ENCODE results near the gene CRHR2. TPM values are rescaled to one million over a fixed set of nuclear protein-coding genes. Genes with fewer than 3 reads are reported as not detected.

CRHR2 gene
- total and polyA plus RNA-seq, 2 of the 13 experiments (the other 11 are each of a cell fraction or from before 2014, with no cell fraction given), result not detected

DNA sequence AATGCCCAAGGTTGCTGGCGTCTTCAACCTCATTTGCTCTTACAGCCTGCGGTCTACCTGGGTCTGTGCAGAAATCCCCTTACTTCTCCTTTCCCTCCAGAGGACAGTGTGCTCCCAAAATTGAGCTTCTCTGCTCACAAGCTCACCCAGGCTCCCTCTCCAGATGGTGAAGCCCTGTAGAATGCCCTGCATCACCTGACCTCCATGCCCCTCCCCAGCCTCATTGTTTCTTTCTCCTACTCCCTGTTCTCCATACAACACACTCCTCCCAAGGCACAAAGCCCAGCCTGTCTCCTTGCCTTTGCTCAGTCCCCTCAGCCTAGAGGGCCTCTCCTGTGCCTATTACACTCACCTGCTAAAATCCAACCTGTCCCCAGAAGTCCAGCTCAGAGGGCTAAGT is 3.5 kb downstream of the CRHR2 start:
- ATAC-seq (no peak), DNase-seq (ENCODE audit: low spot score) (no peak), FAIRE-seq (no peak)
- Histone ChIP-seq H3K36me3 (replicated peaks in 1 of 2; ENCODE audit: control insufficient read depth in 1 of 2, insufficient read depth in 2 of 2, low read length in 2 of 2) (no peaks in the 10 kb centered on the region), H3K79me2 (ENCODE audit: insufficient read depth, low read length) (no peaks in the 10 kb centered on the region), H3K27ac (ENCODE audit: extremely low read length, insufficient read depth, low read length) (no peak overlapping the region), H3K4me1 (ENCODE audit: insufficient read depth, low read length) (no peaks in the 10 kb centered on the region), H2AFZ (ENCODE audit: low read length) (no peak overlapping the region), H4K20me1 (ENCODE audit: insufficient read depth, low read length) (no peaks in the 10 kb centered on the region), H3K9ac (ENCODE audit: insufficient read depth, low read depth, low read length) (no peak overlapping the region), H3K4me3 (replicated peaks in 1 of 3; ENCODE audit: insufficient read depth in 1 of 3, low read depth in 2 of 3, low read length in 3 of 3) (no peak overlapping the region), H3K27me3 (ENCODE audit: control insufficient read depth in 1 of 2, insufficient read depth in 2 of 2, low read length in 2 of 2) (peaks cover 2 to 49% of the 10 kb centered on the region in 2 experiments; a peak in 4 of 5 replicates), H3K4me2 (ENCODE audit: low read depth, low read length) (no peak overlapping the region), H3K9me3 (ENCODE audit: low read length) (no peaks in the 10 kb centered on the region)
- intact Hi-C loops (cut with micrococcal nuclease; ENCODE audit: unreplicated experiment) (no loop called here), in situ Hi-C loops (cut with HindIII; ENCODE audit: extremely low pct_ligation_motif_present, low pct_unique_long_range_greater_than_20kb) (no loop called here)
- 61% methylated on average over 2 of the region's 2 CpGs for WGBS (ENCODE audit: low lambda C conversion rate)
- POLR2A ChIA-PET, result no interaction called here
- BruUV-seq (replicated peaks), result no TSS peak
- CTCF ChIA-PET (ENCODE audit: low intra/inter-chr PET ratio, low total read pairs), result no interaction called here
- TF ChIP-seq, protein P1, sequence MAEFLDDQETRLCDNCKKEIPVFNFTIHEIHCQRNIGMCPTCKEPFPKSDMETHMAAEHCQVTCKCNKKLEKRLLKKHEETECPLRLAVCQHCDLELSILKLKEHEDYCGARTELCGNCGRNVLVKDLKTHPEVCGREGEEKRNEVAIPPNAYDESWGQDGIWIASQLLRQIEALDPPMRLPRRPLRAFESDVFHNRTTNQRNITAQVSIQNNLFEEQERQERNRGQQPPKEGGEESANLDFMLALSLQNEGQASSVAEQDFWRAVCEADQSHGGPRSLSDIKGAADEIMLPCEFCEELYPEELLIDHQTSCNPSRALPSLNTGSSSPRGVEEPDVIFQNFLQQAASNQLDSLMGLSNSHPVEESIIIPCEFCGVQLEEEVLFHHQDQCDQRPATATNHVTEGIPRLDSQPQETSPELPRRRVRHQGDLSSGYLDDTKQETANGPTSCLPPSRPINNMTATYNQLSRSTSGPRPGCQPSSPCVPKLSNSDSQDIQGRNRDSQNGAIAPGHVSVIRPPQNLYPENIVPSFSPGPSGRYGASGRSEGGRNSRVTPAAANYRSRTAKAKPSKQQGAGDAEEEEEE (CRISPR knock-in tag; IDR thresholded peaks at IDR 0.05; ENCODE audit: borderline replicate concordance), result no peak
- TF ChIP-seq ZNF557 (CRISPR knock-in tag; IDR thresholded peaks at IDR 0.05) (no peak), PCBP2 (optimal IDR thresholded peaks at IDR 0.05; ENCODE audit: low read depth, low read length, poor library complexity, severe bottlenecking) (no peak), ZFP82 (CRISPR knock-in tag; IDR thresholded peaks at IDR 0.05; ENCODE audit: borderline replicate concordance) (no peak), PHF21A (CRISPR knock-in tag; IDR thresholded peaks at IDR 0.05) (no peak)

DNA sequence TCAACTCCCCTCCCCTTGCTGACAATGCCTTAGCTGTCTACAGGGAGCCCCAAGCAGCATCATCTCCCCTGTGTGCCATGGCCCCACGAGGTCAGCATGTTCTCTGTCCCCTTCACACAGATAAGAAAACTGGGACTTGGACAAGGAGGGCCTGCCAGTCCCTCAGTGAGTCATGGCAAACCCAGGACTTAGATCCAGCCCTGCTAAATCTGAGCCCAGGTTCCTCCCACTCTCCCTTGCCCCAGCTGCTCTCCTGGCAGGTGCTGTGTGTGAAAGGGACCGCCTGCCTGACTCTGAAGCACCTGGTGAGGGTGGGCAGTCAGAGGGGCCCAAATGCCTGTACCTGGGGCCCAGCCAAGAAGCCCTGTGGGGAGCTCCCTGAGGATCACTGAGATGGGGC is 7.4 kb downstream of the CRHR2 start:
- Histone ChIP-seq H4K20me1 (ENCODE audit: insufficient read depth, low read length) (no peaks in the 10 kb centered on the region), H3K4me2 (ENCODE audit: low read depth, low read length) (no peak overlapping the region), H3K27ac (ENCODE audit: extremely low read length, insufficient read depth, low read length) (no peak overlapping the region), H3K4me3 (replicated peaks in 1 of 3; ENCODE audit: insufficient read depth in 1 of 3, low read depth in 2 of 3, low read length in 3 of 3) (no peak overlapping the region), H3K9ac (ENCODE audit: insufficient read depth, low read depth, low read length) (no peak overlapping the region), H3K36me3 (replicated peaks in 1 of 2; ENCODE audit: control insufficient read depth in 1 of 2, insufficient read depth in 2 of 2, low read length in 2 of 2) (no peaks in the 10 kb centered on the region), H3K4me1 (ENCODE audit: insufficient read depth, low read length) (no peaks in the 10 kb centered on the region), H3K27me3 (ENCODE audit: control insufficient read depth in 1 of 2, insufficient read depth in 2 of 2, low read length in 2 of 2) (peaks cover 3 to 17% of the 10 kb centered on the region in 2 experiments; a peak in 3 of 5 replicates), H3K9me3 (ENCODE audit: low read length) (no peaks in the 10 kb centered on the region), H3K79me2 (ENCODE audit: insufficient read depth, low read length) (no peaks in the 10 kb centered on the region), H2AFZ (ENCODE audit: low read length) (no peak overlapping the region)
- POLR2A ChIA-PET, result no interaction called here
- in situ Hi-C loops (cut with HindIII; ENCODE audit: extremely low pct_ligation_motif_present, low pct_unique_long_range_greater_than_20kb), result no loop called here
- intact Hi-C loops (cut with micrococcal nuclease; ENCODE audit: unreplicated experiment), result no loop called here
- no peak for DNase-seq (ENCODE audit: low spot score)
- CTCF ChIA-PET (ENCODE audit: low intra/inter-chr PET ratio, low total read pairs), result no interaction called here
- no CpG with 5 or more reads among the region's 2 CpGs for WGBS (ENCODE audit: low lambda C conversion rate)
- FAIRE-seq, result no peak
- ATAC-seq, result no peak
- no TSS peak for BruUV-seq (replicated peaks)
- TF ChIP-seq TP53 (CRISPR knock-in tag; conservative IDR thresholded peaks at IDR 0.05), result no peak
- no peak for TF ChIP-seq NFYB (CRISPR knock-in tag; IDR thresholded peaks at IDR 0.05)
- no peak for TF ChIP-seq JUN (CRISPR knock-in tag; IDR thresholded peaks at IDR 0.05)
- TF ChIP-seq, protein P2, sequence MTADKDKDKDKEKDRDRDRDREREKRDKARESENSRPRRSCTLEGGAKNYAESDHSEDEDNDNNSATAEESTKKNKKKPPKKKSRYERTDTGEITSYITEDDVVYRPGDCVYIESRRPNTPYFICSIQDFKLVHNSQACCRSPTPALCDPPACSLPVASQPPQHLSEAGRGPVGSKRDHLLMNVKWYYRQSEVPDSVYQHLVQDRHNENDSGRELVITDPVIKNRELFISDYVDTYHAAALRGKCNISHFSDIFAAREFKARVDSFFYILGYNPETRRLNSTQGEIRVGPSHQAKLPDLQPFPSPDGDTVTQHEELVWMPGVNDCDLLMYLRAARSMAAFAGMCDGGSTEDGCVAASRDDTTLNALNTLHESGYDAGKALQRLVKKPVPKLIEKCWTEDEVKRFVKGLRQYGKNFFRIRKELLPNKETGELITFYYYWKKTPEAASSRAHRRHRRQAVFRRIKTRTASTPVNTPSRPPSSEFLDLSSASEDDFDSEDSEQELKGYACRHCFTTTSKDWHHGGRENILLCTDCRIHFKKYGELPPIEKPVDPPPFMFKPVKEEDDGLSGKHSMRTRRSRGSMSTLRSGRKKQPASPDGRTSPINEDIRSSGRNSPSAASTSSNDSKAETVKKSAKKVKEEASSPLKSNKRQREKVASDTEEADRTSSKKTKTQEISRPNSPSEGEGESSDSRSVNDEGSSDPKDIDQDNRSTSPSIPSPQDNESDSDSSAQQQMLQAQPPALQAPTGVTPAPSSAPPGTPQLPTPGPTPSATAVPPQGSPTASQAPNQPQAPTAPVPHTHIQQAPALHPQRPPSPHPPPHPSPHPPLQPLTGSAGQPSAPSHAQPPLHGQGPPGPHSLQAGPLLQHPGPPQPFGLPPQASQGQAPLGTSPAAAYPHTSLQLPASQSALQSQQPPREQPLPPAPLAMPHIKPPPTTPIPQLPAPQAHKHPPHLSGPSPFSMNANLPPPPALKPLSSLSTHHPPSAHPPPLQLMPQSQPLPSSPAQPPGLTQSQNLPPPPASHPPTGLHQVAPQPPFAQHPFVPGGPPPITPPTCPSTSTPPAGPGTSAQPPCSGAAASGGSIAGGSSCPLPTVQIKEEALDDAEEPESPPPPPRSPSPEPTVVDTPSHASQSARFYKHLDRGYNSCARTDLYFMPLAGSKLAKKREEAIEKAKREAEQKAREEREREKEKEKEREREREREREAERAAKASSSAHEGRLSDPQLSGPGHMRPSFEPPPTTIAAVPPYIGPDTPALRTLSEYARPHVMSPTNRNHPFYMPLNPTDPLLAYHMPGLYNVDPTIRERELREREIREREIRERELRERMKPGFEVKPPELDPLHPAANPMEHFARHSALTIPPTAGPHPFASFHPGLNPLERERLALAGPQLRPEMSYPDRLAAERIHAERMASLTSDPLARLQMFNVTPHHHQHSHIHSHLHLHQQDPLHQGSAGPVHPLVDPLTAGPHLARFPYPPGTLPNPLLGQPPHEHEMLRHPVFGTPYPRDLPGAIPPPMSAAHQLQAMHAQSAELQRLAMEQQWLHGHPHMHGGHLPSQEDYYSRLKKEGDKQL (CRISPR knock-in tag; IDR thresholded peaks at IDR 0.05; ENCODE audit: low read depth), result no peak
- TF ChIP-seq MYC (CRISPR knock-in tag; IDR thresholded peaks at IDR 0.05; ENCODE audit: borderline replicate concordance), result no peak
- no peak for TF ChIP-seq AGO2 (optimal IDR thresholded peaks at IDR 0.05; ENCODE audit: low read depth, low read length)
- TF ChIP-seq ZNF530 (CRISPR knock-in tag; IDR thresholded peaks at IDR 0.05; ENCODE audit: low read depth), result no peak
